ENCODE measurements around the gene SLC24A3.

GRCh38 chr20:19491241-19491640 is 278.8 kb downstream of the SLC24A3 start:
- TF ChIP-seq CTCF (IDR thresholded peaks at IDR 0.05; ENCODE audit: low read depth, low read length), result no peak
- TF ChIP-seq POLR2A (IDR thresholded peaks at IDR 0.05; ENCODE audit: extremely low read depth, insufficient read length), result no peak
- no peak for TF ChIP-seq MYC (IDR thresholded peaks at IDR 0.05; ENCODE audit: low read depth, low read length)
- no peak for TF ChIP-seq MAX (IDR thresholded peaks at IDR 0.05; ENCODE audit: low read depth, low read length)

Measured in NB4 (cell line).